Measurements from ENCODE around the gene HOXA3. TPM values are rescaled to one million over a fixed set of nuclear protein-coding genes. Genes with fewer than 3 reads are reported as not detected.

The HOXA3 gene
- total and polyA plus RNA-seq, 2 experiments from 2014 or later, result 0.83 to 4.1 TPM

DNA sequence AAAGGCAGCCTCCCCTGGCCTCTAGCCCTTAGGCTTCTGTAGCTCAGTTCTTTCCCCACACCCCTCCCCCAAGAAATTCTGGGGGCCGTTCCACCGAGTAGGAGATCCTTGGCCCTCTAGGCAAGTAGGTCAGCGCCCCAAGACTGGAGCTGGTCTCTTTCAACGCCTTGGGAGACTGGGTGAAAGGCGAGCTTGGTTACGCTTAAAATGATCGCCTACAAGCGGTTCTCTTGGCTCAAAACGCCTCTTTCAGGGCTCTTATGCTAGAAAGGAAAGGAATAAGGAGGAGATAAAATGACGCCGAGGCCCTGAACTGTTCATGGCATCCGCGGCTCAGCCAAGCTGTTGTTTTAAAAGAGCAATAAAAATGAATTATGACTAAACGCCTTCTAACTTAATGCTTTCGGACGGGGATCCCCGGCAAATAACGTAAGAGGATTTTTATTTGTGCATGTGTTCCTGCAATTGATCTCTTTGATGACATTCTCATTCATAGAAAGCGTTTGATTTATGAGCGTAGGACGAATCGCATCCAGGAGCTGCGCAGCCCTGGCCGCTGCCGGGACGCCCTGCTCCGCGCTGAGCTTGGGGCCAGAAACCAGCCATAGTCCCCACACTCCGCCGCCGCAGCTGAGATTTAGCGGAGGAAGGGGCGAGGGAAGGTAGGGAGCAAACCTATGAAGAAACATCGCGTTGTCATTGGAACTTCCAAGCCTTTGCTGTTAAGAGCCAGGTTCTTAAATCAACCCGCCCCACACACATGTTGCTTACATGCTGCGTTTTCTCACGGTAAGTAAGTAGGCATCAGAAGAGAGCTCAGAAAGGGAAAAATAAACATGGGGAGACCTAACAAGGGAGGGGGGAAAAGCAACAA lies 53.6 kb downstream of the HOXA3 start:
- peaks cover 16% of the 10 kb centered on the region for H3K4me1 ChIP-seq (ENCODE audit: insufficient read depth)
- H3K9me2 ChIP-seq (replicated peaks; ENCODE audit: insufficient read depth), result no peaks in the 10 kb centered on the region
- peaks cover 98% of the 10 kb centered on the region for H3K27me3 ChIP-seq
- H3K9me3 ChIP-seq (ENCODE audit: low read depth), result no peaks in the 10 kb centered on the region
- H2AFZ ChIP-seq, result no peak overlapping the region
- H3K36me3 ChIP-seq (replicated peaks; ENCODE audit: insufficient read depth, low read depth), result no peaks in the 10 kb centered on the region
- peak overlapping the region; percentile 91 for H3K4me2 ChIP-seq
- peak overlapping the region; percentile 63 for H3K27ac ChIP-seq
- 13% methylated on average over 38 of the region's 38 CpGs for WGBS (ENCODE audit: low lambda C conversion rate, missing lambda C conversion rate)
- DNase-seq (ENCODE audit: low spot score), result no peak
- H3K79me2 ChIP-seq, result peaks cover 13% of the 10 kb centered on the region
- peak overlapping the region; percentile 14 for H3K4me3 ChIP-seq
- H4K20me1 ChIP-seq (ENCODE audit: insufficient read depth, poor library complexity, severe bottlenecking), result peaks cover 4% of the 10 kb centered on the region
- TF ChIP-seq CTCF (IDR thresholded peaks at IDR 0.05; ENCODE audit: poor library complexity) (no peak), EZH2 (IDR thresholded peaks at IDR 0.05; ENCODE audit: borderline replicate concordance) (peak; percentile 82), EZH2phosphoT487 (IDR thresholded peaks at IDR 0.05; ENCODE audit: low read depth, severe bottlenecking, unreplicated experiment) (peak; percentile 70)

- no peaks in the 10 kb centered on the region for H3K36me3 ChIP-seq (replicated peaks; ENCODE audit: insufficient read depth, low read depth)
- H3K79me2 ChIP-seq, result peaks cover 13% of the 10 kb centered on the region
- no peak overlapping the region for H2AFZ ChIP-seq
- H3K27ac ChIP-seq, result peak overlapping the region; percentile 63
- peak overlapping the region; percentile 14 for H3K4me3 ChIP-seq
- no peaks in the 10 kb centered on the region for H3K9me2 ChIP-seq (replicated peaks; ENCODE audit: insufficient read depth)
- DNase-seq (ENCODE audit: low spot score), result no peak
- no peaks in the 10 kb centered on the region for H3K9me3 ChIP-seq (ENCODE audit: low read depth)
- peaks cover 16% of the 10 kb centered on the region for H3K4me1 ChIP-seq (ENCODE audit: insufficient read depth)
- 11% methylated on average over 33 of the region's 35 CpGs for WGBS (ENCODE audit: low lambda C conversion rate, missing lambda C conversion rate)
- H4K20me1 ChIP-seq (ENCODE audit: insufficient read depth, poor library complexity, severe bottlenecking), result no peaks in the 10 kb centered on the region
- H3K4me2 ChIP-seq, result peak overlapping the region; percentile 91
- peaks cover 98% of the 10 kb centered on the region for H3K27me3 ChIP-seq
- TF ChIP-seq CTCF (IDR thresholded peaks at IDR 0.05; ENCODE audit: poor library complexity) (peak; percentile 18), EZH2phosphoT487 (IDR thresholded peaks at IDR 0.05; ENCODE audit: low read depth, severe bottlenecking, unreplicated experiment) (no peak)
These were observed 54.5 kb downstream of the HOXA3 start for GRCh38 chr7:27097686-27098577.

- Histone ChIP-seq H3K27ac (peak overlapping the region; percentile 72), H3K79me2 (peaks cover 13% of the 10 kb centered on the region), H3K4me3 (peak overlapping the region; percentile 95), H3K9me3 (ENCODE audit: low read depth) (no peaks in the 10 kb centered on the region), H3K4me2 (peak overlapping the region; percentile 91), H2AFZ (peak overlapping the region; percentile 89), H3K9me2 (replicated peaks; ENCODE audit: insufficient read depth) (no peaks in the 10 kb centered on the region), H3K4me1 (ENCODE audit: insufficient read depth) (peaks cover 16% of the 10 kb centered on the region), H3K36me3 (replicated peaks; ENCODE audit: insufficient read depth, low read depth) (no peaks in the 10 kb centered on the region), H4K20me1 (ENCODE audit: insufficient read depth, poor library complexity, severe bottlenecking) (no peaks in the 10 kb centered on the region), H3K27me3 (peaks cover 98% of the 10 kb centered on the region)
- no peak for DNase-seq (ENCODE audit: low spot score)
- no peak for TF ChIP-seq EZH2 (IDR thresholded peaks at IDR 0.05; ENCODE audit: borderline replicate concordance)
- TF ChIP-seq EZH2phosphoT487 (IDR thresholded peaks at IDR 0.05; ENCODE audit: low read depth, severe bottlenecking, unreplicated experiment), result no peak
- TF ChIP-seq CTCF (IDR thresholded peaks at IDR 0.05; ENCODE audit: poor library complexity), result no peak
- WGBS (ENCODE audit: low lambda C conversion rate, missing lambda C conversion rate), result 4% methylated on average over 34 of the region's 41 CpGs
These were observed 55.4 kb downstream of the HOXA3 start for GRCh38 chr7:27096768-27097514.

Measured in hepatocyte (in vitro differentiated cells).